Uterus (tissue), 4 donors: ENCODE measurements around the gene TMEM11. TPM values are rescaled to one million over a fixed set of nuclear protein-coding genes. Genes with fewer than 3 reads are reported as not detected.
A peak's percentile ranks its signal among the peaks of the same experiment; 100 is the strongest.

ENCODE experiments used
- DNase-seq, 2 donors: peaks; one replicate each; pipeline ENCODE4 v3.0.0-alpha.2; 2019 to 2020
- H3K27ac ChIP-seq, 2 donors: fragments of 200-600 bp; sonication (generic); 1 replicate in 1 of 2; 2 replicates in 1 of 2; pipeline ENCODE4 v1.5.1; 2016 to 2018
- H3K27me3 ChIP-seq, 2 donors: fragments of 200-600 bp; sonication (generic); one replicate each; pipeline ENCODE4 v1.5.1; 2018 to 2019; ENCODE audit warnings: control low read depth in 1 of 2
- H3K36me3 ChIP-seq, 2 donors: fragments of 200-600 bp; sonication (generic); one replicate each; pipeline ENCODE4 v1.5.1; 2019; ENCODE audit warnings: control low read depth in 1 of 2
- H3K4me1 ChIP-seq, 2 donors: fragments of 200-600 bp; sonication (generic); one replicate each; pipeline ENCODE4 v1.5.1; 2018 to 2019; ENCODE audit warnings: control low read depth in 1 of 2
- H3K4me3 ChIP-seq, 2 donors: fragments of 200-600 bp; sonication (generic); 1 replicate in 1 of 2; 2 replicates in 1 of 2; pipeline ENCODE4 v1.5.1; 2018 to 2019; ENCODE audit warnings: mild to moderate bottlenecking in 1 of 2
- H3K9me3 ChIP-seq, 2 donors: fragments of 200-600 bp; sonication (generic); one replicate each; pipeline ENCODE4 v1.5.1; 2019; ENCODE audit warnings: control low read depth in 1 of 2
- CTCF ChIP-seq, 4 experiments: fragments of 200-600 bp in 2 of 4; fragments of 450-650 bp in 2 of 4; sonication (generic) in 2 of 4; IDR thresholded peaks; one replicate each; pipeline ENCODE4 v1.5.1; 2016 to 2019; ENCODE audit warnings: antibody characterized with exemption in 4 of 4, mild to moderate bottlenecking in 2 of 4, moderate library complexity in 1 of 4
- POLR2A ChIP-seq, 2 donors: fragments of 450-650 bp; IDR thresholded peaks; one replicate each; pipeline ENCODE4 v1.6.1; 2016; ENCODE audit warnings: antibody characterized with exemption in 2 of 2, mild to moderate bottlenecking in 1 of 2, moderate library complexity in 1 of 2
- intact Hi-C: fragments of 100-400 bp; cut with DNase I; formaldehyde crosslinking; loops from one replicate; pipeline ENCODE4 v1.15.1; 2023; ENCODE audit warnings: low total_unique reads
- total RNA-seq, 4 donors: library from RNA; depleted of rRNA in 3 of 4; stranded (reverse); fragments of >200 nt in 3 of 4; gene quantifications; one replicate each; pipeline versions ENCODE4 v1.1.0 to v1.2.4, GENCODE V29; 2014 to 2023
- donor health status: DM: yes; HTN: yes; CAD: no.

TMEM11 gene
- total RNA-seq, 4 donors from 2014 or later: 6.9 to 23.8 (median 15.3) TPM

- Histone ChIP-seq H3K27me3 (no peaks in the 10 kb centered on the region), H3K9me3 (no peaks in the 10 kb centered on the region), H3K4me3 (peak overlapping the region in 1 of 2 donors; percentile 86), H3K36me3 (no peaks in the 10 kb centered on the region), H3K27ac (no peak overlapping the region), H3K4me1 (peaks cover 8 to 10% of the 10 kb centered on the region in 2 donors)
- TF ChIP-seq CTCF (IDR thresholded peaks at IDR 0.05): no peak
- no peak for TF ChIP-seq POLR2A (IDR thresholded peaks at IDR 0.05)
- no peak for DNase-seq
- intact Hi-C loops: no loop called here
Measured at GRCh38 chr17:21211825-21212479, 2.0 kb downstream of the TMEM11 start.

- no peak overlapping the region for H3K4me3 ChIP-seq
- intact Hi-C loops: no loop called here
- no peak overlapping the region for H3K27ac ChIP-seq
- no peaks in the 10 kb centered on the region for H3K27me3 ChIP-seq
- no peak for DNase-seq
- H3K36me3 ChIP-seq: no peaks in the 10 kb centered on the region
- no peak for TF ChIP-seq POLR2A (IDR thresholded peaks at IDR 0.05)
- no peak for TF ChIP-seq CTCF (IDR thresholded peaks at IDR 0.05)
- H3K4me1 ChIP-seq: peaks cover 8 to 10% of the 10 kb centered on the region in 2 donors
- no peaks in the 10 kb centered on the region for H3K9me3 ChIP-seq
Measured at GRCh38 chr17:21210411-21211076, 3.4 kb downstream of the TMEM11 start.

GRCh38 chr17:21209511-21210175 is 4.3 kb downstream of the TMEM11 start:
- H3K27ac ChIP-seq: no peak overlapping the region
- no peak for DNase-seq
- TF ChIP-seq CTCF (IDR thresholded peaks at IDR 0.05) (no peak), POLR2A (IDR thresholded peaks at IDR 0.05) (no peak)
- no peaks in the 10 kb centered on the region for H3K27me3 ChIP-seq
- no peaks in the 10 kb centered on the region for H3K9me3 ChIP-seq
- intact Hi-C loops: no loop called here
- H3K4me1 ChIP-seq: peaks cover 8 to 10% of the 10 kb centered on the region in 2 donors
- H3K4me3 ChIP-seq: no peak overlapping the region
- H3K36me3 ChIP-seq: no peaks in the 10 kb centered on the region

GRCh38 chr17:21208352-21208751 is 5.6 kb downstream of the TMEM11 start:
- TF ChIP-seq POLR2A (IDR thresholded peaks at IDR 0.05) (no peak), CTCF (IDR thresholded peaks at IDR 0.05) (no peak)
- Histone ChIP-seq H3K27ac (no peak overlapping the region), H3K36me3 (no peaks in the 10 kb centered on the region), H3K9me3 (no peaks in the 10 kb centered on the region), H3K27me3 (no peaks in the 10 kb centered on the region), H3K4me3 (no peak overlapping the region), H3K4me1 (peaks cover 8 to 10% of the 10 kb centered on the region in 2 donors)
- intact Hi-C loops: no loop called here
- DNase-seq: no peak

GRCh38 chr17:21204935-21205334 is 9.0 kb downstream of the TMEM11 start:
- Histone ChIP-seq H3K9me3 (no peaks in the 10 kb centered on the region), H3K27ac (no peak overlapping the region), H3K4me1 (no peaks in the 10 kb centered on the region), H3K36me3 (no peaks in the 10 kb centered on the region), H3K27me3 (no peaks in the 10 kb centered on the region), H3K4me3 (no peak overlapping the region)
- no peak for DNase-seq
- TF ChIP-seq CTCF (IDR thresholded peaks at IDR 0.05): no peak
- no peak for TF ChIP-seq POLR2A (IDR thresholded peaks at IDR 0.05)
- intact Hi-C loops: no loop called here
